OCI-LY1 (cell line): ENCODE data around the gene MCAT.

Source experiments
- EZH2 ChIP-seq: fragments of 200-600 bp; sonication (generic), shearing (Covaris generic); IDR thresholded peaks from 2 replicates; pipeline ENCODE4 v1.8.0; 2017; ENCODE audit warnings: borderline replicate concordance, mixed run types, mild to moderate bottlenecking, antibody characterized with exemption, low read length, moderate library complexity, mixed read lengths
- TF ChIP-seq, protein P1 (sequence below): fragments of 200-600 bp; sonication (generic), shearing (Covaris generic); IDR thresholded peaks from 2 replicates; pipeline ENCODE4 v1.5.1; 2017; ENCODE audit warnings: mild to moderate bottlenecking, antibody characterized with exemption, low read length, moderate library complexity, mixed read lengths

DNA sequence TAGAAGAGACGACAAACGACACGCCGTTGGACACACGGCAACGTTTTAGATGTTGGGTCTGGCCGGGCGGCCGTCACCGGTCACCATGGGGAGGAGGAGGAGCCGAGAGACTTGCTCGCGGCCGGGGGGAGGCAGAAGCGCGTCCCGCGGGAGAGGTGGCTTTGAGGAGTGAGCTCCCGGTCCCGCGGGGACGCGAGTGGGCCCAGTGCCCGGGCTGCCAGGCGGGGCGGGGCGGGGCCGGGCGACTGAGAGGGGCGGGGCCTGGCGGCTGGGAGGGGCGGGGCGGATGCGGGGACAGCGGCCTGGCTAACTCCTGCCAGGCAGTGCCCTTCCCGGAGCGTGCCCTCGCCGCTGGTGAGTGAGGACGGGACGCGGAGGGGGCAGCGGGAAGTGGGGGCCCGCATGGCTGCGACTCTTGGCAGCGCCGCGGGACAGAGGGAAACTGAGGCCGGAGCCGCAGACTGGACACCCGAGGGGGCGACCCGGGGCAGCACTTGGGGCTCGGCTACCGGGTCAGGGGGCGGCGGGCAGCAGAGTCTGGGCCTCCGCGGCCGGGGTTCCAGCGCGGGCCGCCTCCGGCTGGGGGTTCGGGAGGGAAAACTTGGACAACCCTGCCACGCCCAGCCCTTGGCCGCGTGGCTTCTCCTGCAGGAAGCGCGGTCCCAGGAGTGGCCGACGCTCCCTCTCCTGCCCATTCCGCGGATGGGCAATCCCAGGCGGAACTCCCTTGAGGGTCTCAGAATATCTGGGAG is 8.2 kb upstream of the MCAT start, which contains the start of gene TSPO:
- TF ChIP-seq, protein P1, sequence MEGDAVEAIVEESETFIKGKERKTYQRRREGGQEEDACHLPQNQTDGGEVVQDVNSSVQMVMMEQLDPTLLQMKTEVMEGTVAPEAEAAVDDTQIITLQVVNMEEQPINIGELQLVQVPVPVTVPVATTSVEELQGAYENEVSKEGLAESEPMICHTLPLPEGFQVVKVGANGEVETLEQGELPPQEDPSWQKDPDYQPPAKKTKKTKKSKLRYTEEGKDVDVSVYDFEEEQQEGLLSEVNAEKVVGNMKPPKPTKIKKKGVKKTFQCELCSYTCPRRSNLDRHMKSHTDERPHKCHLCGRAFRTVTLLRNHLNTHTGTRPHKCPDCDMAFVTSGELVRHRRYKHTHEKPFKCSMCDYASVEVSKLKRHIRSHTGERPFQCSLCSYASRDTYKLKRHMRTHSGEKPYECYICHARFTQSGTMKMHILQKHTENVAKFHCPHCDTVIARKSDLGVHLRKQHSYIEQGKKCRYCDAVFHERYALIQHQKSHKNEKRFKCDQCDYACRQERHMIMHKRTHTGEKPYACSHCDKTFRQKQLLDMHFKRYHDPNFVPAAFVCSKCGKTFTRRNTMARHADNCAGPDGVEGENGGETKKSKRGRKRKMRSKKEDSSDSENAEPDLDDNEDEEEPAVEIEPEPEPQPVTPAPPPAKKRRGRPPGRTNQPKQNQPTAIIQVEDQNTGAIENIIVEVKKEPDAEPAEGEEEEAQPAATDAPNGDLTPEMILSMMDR = no peak
- TF ChIP-seq EZH2 = no peak
